Activated CD4-positive, CD25-positive, alpha-beta regulatory T cell (primary cell): ENCODE results near the gene NAT9.

Experiments
- DNase-seq, 4 experiments: peaks; one replicate each; lab custom pipeline; 2025; lab: John Stamatoyannopoulos, UW

The NAT9 gene

GRCh38 chr17:74744714-74745547 is 31.2 kb downstream of the NAT9 start:
- DNase-seq: peak; percentile 60 to 89 (median 74)

GRCh38 chr17:74744349-74744713 is 31.8 kb downstream of the NAT9 start:
- no peak for DNase-seq

- no peak for DNase-seq
These were observed 32.4 kb downstream of the NAT9 start for GRCh38 chr17:74743755-74744154.

GRCh38 chr17:74742978-74743545 is 33.1 kb downstream of the NAT9 start:
- DNase-seq: no peak

GRCh38 chr17:74742153-74742515 is 34.0 kb downstream of the NAT9 start:
- no peak for DNase-seq

GRCh38 chr17:74740641-74741387 is 35.3 kb downstream of the NAT9 start:
- DNase-seq: no peak

- no peak for DNase-seq
These were observed 36.0 kb downstream of the NAT9 start for GRCh38 chr17:74740173-74740572.

GRCh38 chr17:74739227-74739831 is 36.8 kb downstream of the NAT9 start:
- DNase-seq: no peak

- peak; percentile 36 to 71 (median 56) for DNase-seq
These were observed 37.8 kb downstream of the NAT9 start for GRCh38 chr17:74738051-74738996.

- DNase-seq: no peak
These were observed 38.7 kb downstream of the NAT9 start for GRCh38 chr17:74737299-74738050.

GRCh38 chr17:74736513-74737298 is 39.4 kb downstream of the NAT9 start, which contains the start of gene RAB37:
Gene RAB37, plus strand, starts transcription at chr17:74737256. Its CDS starts 17 bp downstream, at chr17:74737273.
- DNase-seq: peak in 1 of 4 experiments; percentile 45

GRCh38 chr17:74734256-74734655 is 41.9 kb downstream of the NAT9 start:
- no peak for DNase-seq

GRCh38 chr17:74733365-74734122 is 42.6 kb downstream of the NAT9 start:
- DNase-seq: no peak

GRCh38 chr17:74732042-74732867 is 43.9 kb downstream of the NAT9 start:
- DNase-seq: no peak

GRCh38 chr17:74731347-74731605 is 44.9 kb downstream of the NAT9 start:
- no peak for DNase-seq

GRCh38 chr17:74730491-74731346 is 45.4 kb downstream of the NAT9 start:
- peak in 1 of 4 experiments; percentile 11 for DNase-seq

GRCh38 chr17:74729866-74730265 is 46.3 kb downstream of the NAT9 start:
- DNase-seq: no peak
